ENCODE results near the gene GC.

The GC gene

GRCh38 chr4:71692963-71693362 lies 90.9 kb downstream of the GC start:
- in situ Hi-C loops (cut with MboI; ENCODE audit: low pct_unique_long_range_greater_than_20kb, low sequenced_read_pairs), result no loop called here
- no peak for DNase-seq

DNA sequence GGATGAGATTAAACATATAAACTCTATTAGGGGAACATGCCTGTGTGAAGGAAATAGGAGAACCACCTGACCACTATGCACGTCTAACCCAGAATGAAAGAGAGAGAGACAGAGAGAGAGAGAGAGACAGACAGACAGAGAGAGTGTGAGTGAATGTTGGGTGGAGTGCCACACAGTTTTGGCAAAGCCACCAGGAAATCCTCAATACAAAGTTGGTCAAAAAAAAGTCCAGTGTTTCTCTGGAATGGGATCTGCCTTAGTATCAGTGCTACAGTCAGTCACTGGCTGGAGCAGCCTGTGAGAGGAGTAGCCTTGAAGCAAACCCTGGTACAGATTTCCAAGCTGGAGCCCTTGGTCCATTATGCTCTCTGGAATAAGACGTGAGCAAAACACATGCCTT lies 91.7 kb downstream of the GC start:
- no peak for DNase-seq
- in situ Hi-C loops (cut with MboI; ENCODE audit: low pct_unique_long_range_greater_than_20kb, low sequenced_read_pairs), result no loop called here
